ENCODE results near the gene GLI2.

GLI2 gene

GRCh38 chr2:120712180-120712681 is 23.4 kb upstream of the GLI2 start:
- DNase-seq (ENCODE audit: low spot score) = no peak

GRCh38 chr2:120715353-120715752 is 20.3 kb upstream of the GLI2 start:
- DNase-seq (ENCODE audit: low spot score) = no peak

GRCh38 chr2:120715941-120716340 is 19.7 kb upstream of the GLI2 start:
- no peak for DNase-seq (ENCODE audit: low spot score)

- DNase-seq (ENCODE audit: low spot score) = no peak
Measured at GRCh38 chr2:120716641-120717585, 18.8 kb upstream of the GLI2 start.

- DNase-seq (ENCODE audit: low spot score) = no peak
Measured at GRCh38 chr2:120719491-120719890, 16.2 kb upstream of the GLI2 start.

GRCh38 chr2:120720231-120720630 is 15.4 kb upstream of the GLI2 start:
- no peak for DNase-seq (ENCODE audit: low spot score)

- DNase-seq (ENCODE audit: low spot score) = no peak
Measured at GRCh38 chr2:120720746-120721375, 14.8 kb upstream of the GLI2 start.

- DNase-seq (ENCODE audit: low spot score) = no peak
Measured at GRCh38 chr2:120722246-120722567, 13.5 kb upstream of the GLI2 start.

GRCh38 chr2:120722568-120723421 is 12.9 kb upstream of the GLI2 start:
- no peak for DNase-seq (ENCODE audit: low spot score)

GRCh38 chr2:120726245-120726644 is 9.4 kb upstream of the GLI2 start:
- no peak for DNase-seq (ENCODE audit: low spot score)

- no peak for DNase-seq (ENCODE audit: low spot score)
Measured at GRCh38 chr2:120729406-120730399, 6.0 kb upstream of the GLI2 start.

GRCh38 chr2:120731175-120731574 is 4.5 kb upstream of the GLI2 start:
- DNase-seq (ENCODE audit: low spot score) = no peak

- DNase-seq (ENCODE audit: low spot score) = no peak
Measured at GRCh38 chr2:120732506-120733237, 3.0 kb upstream of the GLI2 start.

GRCh38 chr2:120733238-120733932 is 2.3 kb upstream of the GLI2 start:
- no peak for DNase-seq (ENCODE audit: low spot score)

- DNase-seq (ENCODE audit: low spot score) = no peak
Measured at GRCh38 chr2:120734930-120735651, 577 bp upstream of the GLI2 start.

GRCh38 chr2:120736202-120736623 is 545 bp downstream of the GLI2 start:
- no peak for DNase-seq (ENCODE audit: low spot score)

- DNase-seq (ENCODE audit: low spot score) = no peak
Measured at GRCh38 chr2:120736624-120737339, 1.1 kb downstream of the GLI2 start.

GRCh38 chr2:120737340-120738101 is 1.9 kb downstream of the GLI2 start:
- DNase-seq (ENCODE audit: low spot score) = no peak
